ENCODE data around the gene BMPR1A. TPM values are rescaled to one million over a fixed set of nuclear protein-coding genes. Genes with fewer than 3 reads are reported as not detected.
A peak's percentile ranks its signal among the peaks of the same experiment; 100 is the strongest.

BMPR1A gene
- total RNA-seq, 1 donor from 2014 or later, result 84.7 TPM

- H3K27ac Mint-ChIP-seq, result no peak overlapping the region
- no peaks in the 10 kb centered on the region for H3K9me3 Mint-ChIP-seq
- peaks cover 6% of the 10 kb centered on the region for H3K4me1 Mint-ChIP-seq (ENCODE audit: unreplicated experiment)
- no peak for DNase-seq (ENCODE audit: extremely low spot score, unreplicated experiment)
- TF ChIP-seq CTCF (conservative IDR thresholded peaks at IDR 0.05), result no peak
- H3K27me3 Mint-ChIP-seq, result no peaks in the 10 kb centered on the region
- no peaks in the 10 kb centered on the region for H3K36me3 Mint-ChIP-seq
- no peak overlapping the region for H3K4me3 Mint-ChIP-seq
Observed at GRCh38 chr10:86744067-86744725, 12.2 kb upstream of the BMPR1A start.

GRCh38 chr10:86747796-86748581 lies 8.4 kb upstream of the BMPR1A start:
- DNase-seq (ENCODE audit: extremely low spot score, unreplicated experiment), result no peak
- Mint-ChIP-seq H3K36me3 (peaks cover 9% of the 10 kb centered on the region), H3K9me3 (no peaks in the 10 kb centered on the region), H3K27me3 (no peaks in the 10 kb centered on the region), H3K4me1 (ENCODE audit: unreplicated experiment) (peaks cover 14% of the 10 kb centered on the region), H3K27ac (no peak overlapping the region), H3K4me3 (no peak overlapping the region)
- no peak for TF ChIP-seq CTCF (conservative IDR thresholded peaks at IDR 0.05)

- no peak for DNase-seq (ENCODE audit: extremely low spot score, unreplicated experiment)
- no peak for TF ChIP-seq CTCF (conservative IDR thresholded peaks at IDR 0.05)
- Mint-ChIP-seq H3K4me1 (ENCODE audit: unreplicated experiment) (peaks cover 26% of the 10 kb centered on the region), H3K27me3 (no peaks in the 10 kb centered on the region), H3K9me3 (no peaks in the 10 kb centered on the region), H3K4me3 (no peak overlapping the region), H3K27ac (no peak overlapping the region), H3K36me3 (peaks cover 9% of the 10 kb centered on the region)
Observed at GRCh38 chr10:86749854-86750253, 6.6 kb upstream of the BMPR1A start.

GRCh38 chr10:86751477-86751876 lies 4.9 kb upstream of the BMPR1A start:
- no peak overlapping the region for H3K4me3 Mint-ChIP-seq
- H3K9me3 Mint-ChIP-seq, result no peaks in the 10 kb centered on the region
- no peak for DNase-seq (ENCODE audit: extremely low spot score, unreplicated experiment)
- peaks cover 33% of the 10 kb centered on the region for H3K4me1 Mint-ChIP-seq (ENCODE audit: unreplicated experiment)
- no peak for TF ChIP-seq CTCF (conservative IDR thresholded peaks at IDR 0.05)
- H3K27me3 Mint-ChIP-seq, result no peaks in the 10 kb centered on the region
- H3K36me3 Mint-ChIP-seq, result peaks cover 9% of the 10 kb centered on the region
- H3K27ac Mint-ChIP-seq, result no peak overlapping the region

- Mint-ChIP-seq H3K4me3 (peak overlapping the region; percentile 74), H3K27me3 (no peaks in the 10 kb centered on the region), H3K36me3 (peaks cover 9% of the 10 kb centered on the region), H3K27ac (peak overlapping the region; percentile 67), H3K9me3 (no peaks in the 10 kb centered on the region), H3K4me1 (ENCODE audit: unreplicated experiment) (peaks cover 33% of the 10 kb centered on the region)
- no peak for DNase-seq (ENCODE audit: extremely low spot score, unreplicated experiment)
- no peak for TF ChIP-seq CTCF (conservative IDR thresholded peaks at IDR 0.05)
Observed at GRCh38 chr10:86752311-86752710, 4.1 kb upstream of the BMPR1A start.
